ENCODE results near the gene PPP3CA.
"Not testable (repeated sequence)": the region's sequence is repeated elsewhere in the genome, so short reads cannot be mapped to it uniquely, and the experiment has no call there.

Gene PPP3CA

GRCh38 chr4:101135371-101136010 lies 211.8 kb downstream of the PPP3CA start:
- no peak for DNase-seq

DNA sequence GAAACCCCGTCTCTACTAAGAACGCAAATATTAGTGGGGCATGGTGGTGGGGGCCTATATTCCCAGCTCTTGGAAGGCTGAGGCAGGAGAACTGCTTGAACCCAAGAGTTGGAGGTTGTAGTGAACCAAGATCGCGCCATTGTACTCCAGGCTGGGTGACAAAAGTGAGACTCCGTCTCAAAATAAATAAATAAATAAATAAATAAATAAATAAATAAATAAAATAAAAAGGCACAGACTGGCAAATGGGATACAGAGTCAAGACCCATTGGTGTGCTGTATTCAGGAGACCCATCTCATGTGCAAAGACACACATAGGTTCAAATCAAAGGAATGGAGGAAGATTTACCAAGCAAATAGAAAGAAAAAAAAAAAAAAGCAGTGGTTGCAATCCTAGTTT lies 216.3 kb downstream of the PPP3CA start:
- DNase-seq: not testable (repeated sequence)

- DNase-seq: not testable (repeated sequence)
Measured at GRCh38 chr4:101128898-101129297, 218.4 kb downstream of the PPP3CA start.

- no peak for DNase-seq
Measured at GRCh38 chr4:101128473-101128872, 218.9 kb downstream of the PPP3CA start.

GRCh38 chr4:101127176-101127790 lies 220.0 kb downstream of the PPP3CA start:
- DNase-seq: no peak

DNA sequence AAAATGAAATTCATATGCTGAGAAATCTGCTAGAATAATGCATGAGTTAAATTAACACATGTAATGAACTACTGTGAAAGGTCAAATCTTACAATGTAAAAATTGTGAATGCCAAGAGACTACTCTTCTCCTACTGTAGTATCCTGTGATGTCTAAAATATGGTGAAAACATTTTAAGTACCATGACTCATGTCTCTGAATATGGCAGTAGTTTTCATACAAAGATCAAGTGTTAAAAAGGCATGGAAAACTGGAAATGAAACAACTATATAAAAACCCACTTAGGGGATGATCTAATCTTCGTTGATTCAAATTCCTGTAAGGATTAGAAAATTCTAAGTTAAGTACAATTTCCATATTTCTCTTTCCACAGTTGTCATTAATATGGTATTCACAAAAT lies 221.3 kb downstream of the PPP3CA start:
- DNase-seq: no peak

- no peak for DNase-seq
Measured at GRCh38 chr4:101125045-101125942, 222.0 kb downstream of the PPP3CA start.

DNA sequence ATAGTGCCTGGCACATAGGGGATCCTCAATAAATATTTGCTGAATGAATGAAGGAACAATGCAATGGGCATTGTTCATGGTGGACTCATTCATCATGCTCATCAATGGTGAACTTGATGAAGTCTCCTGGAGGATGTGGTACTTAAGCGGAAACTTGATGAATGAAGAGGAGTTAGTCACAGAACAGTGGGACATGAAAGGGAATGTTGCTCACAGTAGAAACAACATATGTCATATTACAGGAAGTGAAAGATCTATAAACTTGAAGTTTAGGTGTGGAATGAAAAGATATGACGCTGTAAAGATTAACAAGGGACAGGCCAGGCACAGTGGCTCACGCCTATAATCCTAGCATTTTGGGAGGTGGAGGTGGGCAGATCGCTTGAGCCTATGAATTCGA lies 224.1 kb downstream of the PPP3CA start:
- DNase-seq: no peak

- DNase-seq: no peak
Measured at GRCh38 chr4:101122019-101122418, 225.3 kb downstream of the PPP3CA start.

DNA sequence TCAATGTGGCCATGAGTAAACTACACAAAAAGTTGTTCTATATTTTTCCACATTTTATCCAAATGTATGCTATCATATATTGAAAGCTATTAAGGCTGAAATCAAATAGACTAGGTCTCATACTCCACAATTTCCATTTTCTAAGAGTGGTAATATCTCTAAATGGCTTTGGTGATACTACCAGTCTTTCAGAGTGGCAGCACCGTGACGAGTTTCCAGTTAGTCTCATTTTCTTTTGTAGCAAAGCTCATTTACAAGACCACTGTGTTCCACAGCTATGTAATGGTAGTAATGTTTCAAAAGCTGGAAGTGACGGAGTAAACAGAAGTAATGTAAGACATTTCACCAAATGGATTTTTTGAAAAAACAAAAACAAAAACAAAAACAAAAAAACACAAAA lies 228.2 kb downstream of the PPP3CA start:
- DNase-seq: no peak

GRCh38 chr4:101118617-101119016 lies 228.7 kb downstream of the PPP3CA start:
- DNase-seq: no peak

GRCh38 chr4:101115887-101116286 lies 231.4 kb downstream of the PPP3CA start:
- DNase-seq: no peak

DNA sequence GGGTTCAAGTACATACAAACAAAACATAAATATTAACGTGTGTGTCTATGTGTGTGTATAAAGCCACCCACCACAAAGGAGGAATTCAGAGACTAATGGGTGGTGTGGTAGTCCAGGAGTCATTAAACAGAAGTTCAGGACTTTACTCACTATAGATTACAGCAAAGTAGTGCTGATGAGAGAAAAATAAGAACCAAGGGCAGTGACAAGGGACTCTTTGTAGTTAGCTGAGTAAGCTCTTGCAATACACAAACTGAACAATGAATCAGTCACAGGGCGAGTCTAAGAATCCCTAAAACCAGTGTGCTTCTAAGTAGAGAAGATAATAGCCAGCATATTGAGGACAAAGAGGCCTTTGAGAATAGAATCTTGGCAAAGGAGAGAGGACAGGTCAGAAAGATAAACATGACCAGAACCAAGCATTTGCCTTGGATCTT lies 232.4 kb downstream of the PPP3CA start:
- no peak for DNase-seq

DNA sequence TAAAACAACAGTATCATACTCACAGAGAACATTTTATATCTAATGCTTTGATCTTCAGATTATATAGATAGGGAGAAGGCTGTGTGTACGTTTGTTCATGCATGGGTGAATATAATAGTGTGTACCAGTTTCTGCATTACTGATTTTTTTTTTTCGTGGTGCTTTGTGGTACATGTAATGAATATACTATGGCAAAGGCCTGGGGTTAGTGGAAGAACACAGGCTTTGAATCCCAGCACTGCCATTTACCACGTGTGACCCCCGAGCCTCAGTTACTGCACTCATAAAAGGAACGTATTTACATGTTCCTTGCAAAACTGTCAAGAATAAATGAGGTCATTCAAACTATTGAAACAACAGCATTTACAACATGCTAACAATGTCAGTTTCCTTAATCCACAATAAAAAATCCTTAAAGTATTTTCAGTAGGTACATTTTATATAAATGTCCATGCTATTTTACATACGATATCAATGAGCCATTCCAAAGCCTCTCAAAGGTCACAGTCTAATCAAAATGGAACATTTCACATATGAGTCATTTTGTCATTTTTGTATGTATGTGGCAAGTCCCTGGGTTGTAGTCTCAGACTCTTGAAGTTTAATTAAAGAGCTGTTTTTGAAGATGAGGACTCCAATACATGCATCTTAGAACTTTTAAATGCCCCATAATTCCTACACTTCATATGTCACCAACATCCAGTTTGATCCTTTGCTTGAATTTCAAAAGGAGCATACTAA lies 242.8 kb downstream of the PPP3CA start:
- no peak for DNase-seq

- no peak for DNase-seq
Measured at GRCh38 chr4:101103381-101104142, 243.8 kb downstream of the PPP3CA start.

- no peak for DNase-seq
Measured at GRCh38 chr4:101102114-101102742, 245.1 kb downstream of the PPP3CA start.

GRCh38 chr4:101101072-101101471 lies 246.3 kb downstream of the PPP3CA start:
- DNase-seq: no peak

- no peak for DNase-seq
Measured at GRCh38 chr4:101098666-101099400, 248.5 kb downstream of the PPP3CA start.

GRCh38 chr4:101092609-101093008 lies 254.7 kb downstream of the PPP3CA start:
- DNase-seq: not testable (repeated sequence)

- DNase-seq: no peak
Measured at GRCh38 chr4:101089168-101089567, 258.2 kb downstream of the PPP3CA start.

Data from effector CD4-positive, alpha-beta T cell (primary cell).